SK-N-SH (cell line): ENCODE results near the gene C6orf163. TPM values are rescaled to one million over a fixed set of nuclear protein-coding genes. Genes with fewer than 3 reads are reported as not detected.

Experiments
- CTCF ChIA-PET: fragments of 300-600, 350-600 bp; formaldehyde crosslinking; extraction: SDS; loops from one replicate; lab custom pipeline; 2021; lab: Yijun Ruan, JAX
- POLR2A ChIA-PET: fragments of 350-600 bp; sonication (Branson Sonifier 250); formaldehyde crosslinking; extraction: SDS; loops from one replicate; lab custom pipeline; 2020; ENCODE audit warnings: antibody characterized with exemption, inconsistent platforms; lab: Yijun Ruan, JAX
- DNase-seq: peaks from one replicate; pipeline ENCODE4 v3.0.0; 2012
- H2AFZ ChIP-seq: fragments of 200-600 bp; sonication (generic); 2 replicates; pipeline ENCODE4 v1.8.1; 2016; ENCODE audit warnings: antibody characterized with exemption, mild to moderate bottlenecking, low read depth
- H3F3A ChIP-seq: fragments of 200-600 bp; sonication (generic); replicated peaks from 2 replicates; pipeline ENCODE3; 2016; ENCODE audit warnings: antibody characterized with exemption, mild to moderate bottlenecking; ENCODE audit not compliant: insufficient read depth
- H3K27ac ChIP-seq, 2 experiments: fragments of 200-500 bp in 1 of 2; fragments of 200-600 bp in 1 of 2; sonication (Bioruptor generic) in 1 of 2; sonication (generic), shearing (Covaris generic) in 1 of 2; 2 replicates each; pipeline versions ENCODE4 v1.5.1 to v1.6.1; 2014 to 2016; ENCODE audit warnings: low read depth in 2 of 2, inconsistent platforms in 1 of 2, low read length in 1 of 2, mild to moderate bottlenecking in 1 of 2, mixed read lengths in 1 of 2
- H3K27me3 ChIP-seq: fragments of 200-600 bp; sonication (generic), shearing (Covaris generic); 2 replicates; pipeline ENCODE4 v1.6.1; 2016; ENCODE audit warnings: mixed run types; ENCODE audit not compliant: insufficient read depth
- H3K36me3 ChIP-seq, 2 experiments: fragments of 200-500 bp in 1 of 2; fragments of 200-600 bp in 1 of 2; sonication (Bioruptor generic) in 1 of 2; sonication (generic) in 1 of 2; replicated peaks in 1 of 2; 2 replicates each; pipeline versions ENCODE3 to v1.5.1; 2014 to 2016; ENCODE audit warnings: low read length in 1 of 2, mild to moderate bottlenecking in 1 of 2; ENCODE audit not compliant: insufficient read depth in 2 of 2, control insufficient read depth in 1 of 2
- H3K4me1 ChIP-seq, 2 experiments: fragments of 200-500 bp in 1 of 2; fragments of 200-600 bp in 1 of 2; sonication (Bioruptor generic) in 1 of 2; sonication (generic), shearing (Covaris generic) in 1 of 2; 2 replicates each; pipeline versions ENCODE4 v1.5.1 to v1.6.1; 2014 to 2016; ENCODE audit warnings: low read depth in 1 of 2, low read length in 1 of 2, mixed run types in 1 of 2; ENCODE audit not compliant: insufficient read depth in 2 of 2, control insufficient read depth in 1 of 2
- H3K4me2 ChIP-seq: fragments of 200-600 bp; sonication (generic), shearing (Covaris generic); 2 replicates; pipeline ENCODE4 v1.6.1; 2017; ENCODE audit warnings: mixed run types
- H3K4me3 ChIP-seq, 2 experiments: fragments of 200-500 bp in 1 of 2; fragments of 200-600 bp in 1 of 2; sonication (Bioruptor generic) in 1 of 2; sonication (generic), shearing (Covaris generic) in 1 of 2; 2 replicates each; pipeline versions ENCODE4 v1.5.1 to v1.8.1; 2014 to 2016; ENCODE audit warnings: low read depth in 2 of 2, inconsistent platforms in 1 of 2, low read length in 1 of 2, mild to moderate bottlenecking in 1 of 2, mixed read lengths in 1 of 2, moderate library complexity in 1 of 2
- H3K79me2 ChIP-seq: fragments of 200-600 bp; sonication (generic); 2 replicates; pipeline ENCODE4 v1.8.1; 2017; ENCODE audit warnings: mild to moderate bottlenecking; ENCODE audit not compliant: insufficient read depth
- H3K9ac ChIP-seq: fragments of 200-600 bp; sonication (generic); 2 replicates; pipeline ENCODE4 v1.6.1; 2017; ENCODE audit warnings: mixed run types
- H3K9me2 ChIP-seq: fragments of 200-600 bp; sonication (generic); 2 replicates; pipeline ENCODE4 v1.6.1; 2017; ENCODE audit warnings: mixed run types
- H3K9me3 ChIP-seq: fragments of 200-600 bp; sonication (generic); 2 replicates; pipeline ENCODE4 v1.6.1; 2017; ENCODE audit warnings: mixed run types, mild to moderate bottlenecking, moderate library complexity
- H4K20me1 ChIP-seq: fragments of 200-600 bp; sonication (generic); 2 replicates; pipeline ENCODE4 v1.6.1; 2017; ENCODE audit warnings: mild to moderate bottlenecking, mixed run types; ENCODE audit not compliant: insufficient read depth
- ELF1 ChIP-seq: IDR thresholded peaks from 2 replicates; pipeline ENCODE4 v1.4.0; 2012
- EZH2phosphoT487 ChIP-seq: fragments of 200-600 bp; sonication (generic); IDR thresholded peaks from 2 replicates; pipeline ENCODE4 v1.6.1; 2017; ENCODE audit warnings: low read depth, mixed run types, mild to moderate bottlenecking, antibody characterized with exemption, moderate library complexity, borderline replicate concordance
- FOXJ3 ChIP-seq: sonication (generic); formaldehyde crosslinking; IDR thresholded peaks from 2 replicates; pipeline ENCODE4 v1.5.1; 2020; ENCODE audit warnings: mild to moderate bottlenecking, missing genetic modification reagents
- GABPA ChIP-seq: IDR thresholded peaks from 2 replicates; pipeline ENCODE4 v1.4.0; 2012; ENCODE audit warnings: low read depth, mild to moderate bottlenecking
- GATA2 ChIP-seq: sonication (generic); formaldehyde crosslinking; IDR thresholded peaks from 2 replicates; pipeline ENCODE4 v1.5.0; 2020; ENCODE audit warnings: mild to moderate bottlenecking, missing genetic modification reagents
- IRF3 ChIP-seq: fragments of 150-350 bp; IDR thresholded peaks from 2 replicates; pipeline ENCODE4 v1.6.1; 2016; ENCODE audit warnings: mild to moderate bottlenecking, low read depth, low read length
- MAX ChIP-seq: IDR thresholded peaks from 2 replicates; pipeline ENCODE4 v1.4.0; 2012; ENCODE audit warnings: low read depth
- MEF2A ChIP-seq: IDR thresholded peaks from 2 replicates; pipeline ENCODE4 v1.4.0; 2012; ENCODE audit warnings: low read depth, borderline replicate concordance
- NFIC ChIP-seq: IDR thresholded peaks from 2 replicates; pipeline ENCODE4 v1.4.0; 2012; ENCODE audit warnings: borderline replicate concordance
- RAD21 ChIP-seq: IDR thresholded peaks from 2 replicates; pipeline ENCODE4 v1.6.1; 2012; ENCODE audit warnings: mild to moderate bottlenecking, low read length
- RCOR1 ChIP-seq: fragments of 150-350 bp; IDR thresholded peaks from 2 replicates; pipeline ENCODE4 v1.6.1; 2017; ENCODE audit warnings: antibody characterized with exemption, low read length
- RFX5 ChIP-seq: IDR thresholded peaks from 2 replicates; pipeline ENCODE4 v1.6.1; 2012; ENCODE audit warnings: mild to moderate bottlenecking, improper control_type of control experiment, low read length
- RXRA ChIP-seq: IDR thresholded peaks from 2 replicates; pipeline ENCODE4 v1.4.0; 2012; ENCODE audit warnings: low read depth, mild to moderate bottlenecking, borderline replicate concordance
- SIN3A ChIP-seq: IDR thresholded peaks from 2 replicates; pipeline ENCODE4 v1.6.1; 2012; ENCODE audit warnings: low read depth, mild to moderate bottlenecking, low read length, moderate library complexity, borderline replicate concordance
- TAF1 ChIP-seq: IDR thresholded peaks from 2 replicates; pipeline ENCODE4 v1.6.1; 2012; ENCODE audit warnings: low read depth, mild to moderate bottlenecking, low read length, moderate library complexity, borderline replicate concordance
- TCF12 ChIP-seq: IDR thresholded peaks from 2 replicates; pipeline ENCODE4 v1.4.0; 2012
- WGBS: methylation state at CpG from one replicate; pipeline ENCODE4 v1.1.6; 2017; ENCODE audit warnings: low lambda C conversion rate; 5-methylcytosine and 5-hydroxymethylcytosine counted together
- polyA plus RNA-seq, 3 experiments: library from polyadenylated mRNA; depleted of rRNA; stranded (reverse); fragments of >200 nt; gene quantifications; 2 replicates each; pipeline ENCODE4 v1.2.3, GENCODE V29; 2012
- TF ChIP-seq, protein P1 (sequence below): fragments of 150-350 bp; IDR thresholded peaks from 2 replicates; pipeline ENCODE4 v1.6.1; 2017; ENCODE audit warnings: antibody characterized with exemption, low read length, low read depth, borderline replicate concordance
- TF ChIP-seq, protein P2 (sequence below): IDR thresholded peaks from 2 replicates; pipeline ENCODE4 v1.6.1; 2012; ENCODE audit warnings: mild to moderate bottlenecking, low read depth, low read length, moderate library complexity
- TF ChIP-seq, protein P3 (sequence below): IDR thresholded peaks from 2 replicates; pipeline ENCODE4 v1.4.0; 2012; ENCODE audit warnings: low read depth, borderline replicate concordance

C6orf163 gene
- polyA plus RNA-seq, 1 of the 3 experiments (the other 2 are of a cell fraction), result 0.49 TPM

DNA sequence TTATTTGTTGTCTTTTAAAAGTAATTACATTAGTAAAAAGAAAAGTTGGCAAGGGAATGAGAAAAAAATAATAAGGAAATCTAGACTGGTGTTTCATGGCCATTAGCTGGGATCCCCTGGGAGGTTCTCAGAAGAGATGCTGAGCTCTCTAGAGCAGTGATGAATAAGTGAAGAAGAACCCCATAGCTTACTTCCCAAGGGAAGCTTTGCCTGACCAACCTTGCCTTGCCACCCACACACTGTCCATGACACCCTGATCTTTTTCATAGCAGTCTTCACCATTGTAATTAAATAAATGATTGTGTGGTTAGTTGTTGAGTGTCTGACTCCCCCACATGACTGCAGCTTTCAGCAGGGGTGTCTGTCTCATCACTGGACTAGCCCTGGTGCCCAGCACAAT, 5.9 kb downstream of the C6orf163 start:
- no peak overlapping the region for H3K9ac ChIP-seq
- peaks cover 0 to 2% of the 10 kb centered on the region in 2 experiments for H3K36me3 ChIP-seq
- no peaks in the 10 kb centered on the region; a peak in 1 of 4 replicates for H3K4me1 ChIP-seq
- H3K9me2 ChIP-seq, result no peaks in the 10 kb centered on the region
- H3K27ac ChIP-seq, result no peak overlapping the region
- H3K4me3 ChIP-seq, result no peak overlapping the region
- no peaks in the 10 kb centered on the region for H3K27me3 ChIP-seq
- CTCF ChIA-PET, result interaction anchor here (1.2 kb wide), 1 partner anchor 28 kb away, joined by 3 read pairs; the partner anchor contains the start of gene SMIM8
- POLR2A ChIA-PET, result no interaction called here
- no peak overlapping the region for H3K4me2 ChIP-seq
- no peaks in the 10 kb centered on the region for H3F3A ChIP-seq
- no peaks in the 10 kb centered on the region for H3K79me2 ChIP-seq
- H2AFZ ChIP-seq, result no peak overlapping the region
- DNase-seq, result no peak
- TF ChIP-seq RXRA (no peak), MEF2A (no peak), IRF3 (no peak), RFX5 (no peak), TCF12 (no peak), SIN3A (no peak), RAD21 (no peak)
- TF ChIP-seq, protein P1, sequence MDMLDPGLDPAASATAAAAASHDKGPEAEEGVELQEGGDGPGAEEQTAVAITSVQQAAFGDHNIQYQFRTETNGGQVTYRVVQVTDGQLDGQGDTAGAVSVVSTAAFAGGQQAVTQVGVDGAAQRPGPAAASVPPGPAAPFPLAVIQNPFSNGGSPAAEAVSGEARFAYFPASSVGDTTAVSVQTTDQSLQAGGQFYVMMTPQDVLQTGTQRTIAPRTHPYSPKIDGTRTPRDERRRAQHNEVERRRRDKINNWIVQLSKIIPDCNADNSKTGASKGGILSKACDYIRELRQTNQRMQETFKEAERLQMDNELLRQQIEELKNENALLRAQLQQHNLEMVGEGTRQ, result no peak
- TF ChIP-seq, all 33 proteins: peak for 0
- Histone ChIP-seq H4K20me1 (no peaks in the 10 kb centered on the region), H3K9me3 (no peaks in the 10 kb centered on the region)

DNA sequence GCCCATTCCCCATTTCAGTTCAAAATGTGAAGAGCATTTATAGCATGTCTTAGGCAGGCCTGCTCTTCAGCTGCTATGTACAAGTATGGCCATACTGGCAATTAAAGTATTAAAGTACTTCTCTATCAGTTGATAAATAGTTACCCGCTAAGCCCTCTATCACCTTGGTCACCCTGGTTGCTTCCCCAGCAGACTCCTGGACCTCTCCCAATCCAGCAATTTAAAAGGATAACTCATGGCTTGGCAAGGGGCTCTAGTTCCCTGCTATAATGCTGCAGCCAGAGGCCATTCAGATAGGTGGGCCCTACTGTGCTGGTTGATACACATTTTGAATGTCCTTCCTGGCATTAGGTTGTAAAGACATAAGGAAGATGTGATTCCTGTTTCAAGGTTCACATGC, 7.0 kb downstream of the C6orf163 start:
- H3F3A ChIP-seq, result no peaks in the 10 kb centered on the region
- H3K27me3 ChIP-seq, result no peaks in the 10 kb centered on the region
- no peaks in the 10 kb centered on the region for H3K9me2 ChIP-seq
- H3K4me2 ChIP-seq, result no peak overlapping the region
- H3K36me3 ChIP-seq, result no peaks in the 10 kb centered on the region
- TF ChIP-seq, protein P1, result no peak
- TF ChIP-seq FOXJ3 (CRISPR knock-in tag) (no peak), EZH2phosphoT487 (no peak), TAF1 (no peak), GATA2 (no peak), NFIC (no peak), MEF2A (no peak), RCOR1 (no peak), ELF1 (no peak), RXRA (no peak), MAX (no peak), GABPA (no peak)
- TF ChIP-seq, protein P2, sequence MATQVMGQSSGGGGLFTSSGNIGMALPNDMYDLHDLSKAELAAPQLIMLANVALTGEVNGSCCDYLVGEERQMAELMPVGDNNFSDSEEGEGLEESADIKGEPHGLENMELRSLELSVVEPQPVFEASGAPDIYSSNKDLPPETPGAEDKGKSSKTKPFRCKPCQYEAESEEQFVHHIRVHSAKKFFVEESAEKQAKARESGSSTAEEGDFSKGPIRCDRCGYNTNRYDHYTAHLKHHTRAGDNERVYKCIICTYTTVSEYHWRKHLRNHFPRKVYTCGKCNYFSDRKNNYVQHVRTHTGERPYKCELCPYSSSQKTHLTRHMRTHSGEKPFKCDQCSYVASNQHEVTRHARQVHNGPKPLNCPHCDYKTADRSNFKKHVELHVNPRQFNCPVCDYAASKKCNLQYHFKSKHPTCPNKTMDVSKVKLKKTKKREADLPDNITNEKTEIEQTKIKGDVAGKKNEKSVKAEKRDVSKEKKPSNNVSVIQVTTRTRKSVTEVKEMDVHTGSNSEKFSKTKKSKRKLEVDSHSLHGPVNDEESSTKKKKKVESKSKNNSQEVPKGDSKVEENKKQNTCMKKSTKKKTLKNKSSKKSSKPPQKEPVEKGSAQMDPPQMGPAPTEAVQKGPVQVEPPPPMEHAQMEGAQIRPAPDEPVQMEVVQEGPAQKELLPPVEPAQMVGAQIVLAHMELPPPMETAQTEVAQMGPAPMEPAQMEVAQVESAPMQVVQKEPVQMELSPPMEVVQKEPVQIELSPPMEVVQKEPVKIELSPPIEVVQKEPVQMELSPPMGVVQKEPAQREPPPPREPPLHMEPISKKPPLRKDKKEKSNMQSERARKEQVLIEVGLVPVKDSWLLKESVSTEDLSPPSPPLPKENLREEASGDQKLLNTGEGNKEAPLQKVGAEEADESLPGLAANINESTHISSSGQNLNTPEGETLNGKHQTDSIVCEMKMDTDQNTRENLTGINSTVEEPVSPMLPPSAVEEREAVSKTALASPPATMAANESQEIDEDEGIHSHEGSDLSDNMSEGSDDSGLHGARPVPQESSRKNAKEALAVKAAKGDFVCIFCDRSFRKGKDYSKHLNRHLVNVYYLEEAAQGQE, result no peak
- TF ChIP-seq, protein P3, sequence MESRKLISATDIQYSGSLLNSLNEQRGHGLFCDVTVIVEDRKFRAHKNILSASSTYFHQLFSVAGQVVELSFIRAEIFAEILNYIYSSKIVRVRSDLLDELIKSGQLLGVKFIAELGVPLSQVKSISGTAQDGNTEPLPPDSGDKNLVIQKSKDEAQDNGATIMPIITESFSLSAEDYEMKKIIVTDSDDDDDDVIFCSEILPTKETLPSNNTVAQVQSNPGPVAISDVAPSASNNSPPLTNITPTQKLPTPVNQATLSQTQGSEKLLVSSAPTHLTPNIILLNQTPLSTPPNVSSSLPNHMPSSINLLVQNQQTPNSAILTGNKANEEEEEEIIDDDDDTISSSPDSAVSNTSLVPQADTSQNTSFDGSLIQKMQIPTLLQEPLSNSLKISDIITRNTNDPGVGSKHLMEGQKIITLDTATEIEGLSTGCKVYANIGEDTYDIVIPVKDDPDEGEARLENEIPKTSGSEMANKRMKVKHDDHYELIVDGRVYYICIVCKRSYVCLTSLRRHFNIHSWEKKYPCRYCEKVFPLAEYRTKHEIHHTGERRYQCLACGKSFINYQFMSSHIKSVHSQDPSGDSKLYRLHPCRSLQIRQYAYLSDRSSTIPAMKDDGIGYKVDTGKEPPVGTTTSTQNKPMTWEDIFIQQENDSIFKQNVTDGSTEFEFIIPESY, result no peak
- H3K4me3 ChIP-seq, result no peak overlapping the region
- ChIA-PET CTCF (no interaction called here), POLR2A (no interaction called here)
- no peaks in the 10 kb centered on the region for H4K20me1 ChIP-seq
- H2AFZ ChIP-seq, result no peak overlapping the region
- 85% methylated on average over 1 of the region's 1 CpG for WGBS
- no peaks in the 10 kb centered on the region for H3K9me3 ChIP-seq
- H3K9ac ChIP-seq, result no peak overlapping the region
- no peaks in the 10 kb centered on the region; a peak in 1 of 4 replicates for H3K4me1 ChIP-seq
- no peaks in the 10 kb centered on the region for H3K79me2 ChIP-seq
- no peak overlapping the region for H3K27ac ChIP-seq
- DNase-seq, result no peak
